VCaP (cell line): ENCODE data around the gene ZSWIM8.
A peak's percentile ranks its signal among the peaks of the same experiment; 100 is the strongest.
"Not testable (repeated sequence)": the region's sequence is repeated elsewhere in the genome, so short reads cannot be mapped to it uniquely, and the experiment has no call there.

Experiments
- H3K27ac ChIP-seq: fragments of 450-650 bp; 2 replicates; pipeline ENCODE4 v1.5.1; 2017
- TF ChIP-seq, protein P1 (sequence below): fragments of 450-650 bp; conservative IDR thresholded peaks from 2 replicates; pipeline ENCODE4 v1.5.1; 2017; ENCODE audit warnings: mild to moderate bottlenecking, moderate library complexity

ZSWIM8 gene

GRCh38 chr10:73819513-73820093 is 34.2 kb downstream of the ZSWIM8 start:
- TF ChIP-seq, protein P1, sequence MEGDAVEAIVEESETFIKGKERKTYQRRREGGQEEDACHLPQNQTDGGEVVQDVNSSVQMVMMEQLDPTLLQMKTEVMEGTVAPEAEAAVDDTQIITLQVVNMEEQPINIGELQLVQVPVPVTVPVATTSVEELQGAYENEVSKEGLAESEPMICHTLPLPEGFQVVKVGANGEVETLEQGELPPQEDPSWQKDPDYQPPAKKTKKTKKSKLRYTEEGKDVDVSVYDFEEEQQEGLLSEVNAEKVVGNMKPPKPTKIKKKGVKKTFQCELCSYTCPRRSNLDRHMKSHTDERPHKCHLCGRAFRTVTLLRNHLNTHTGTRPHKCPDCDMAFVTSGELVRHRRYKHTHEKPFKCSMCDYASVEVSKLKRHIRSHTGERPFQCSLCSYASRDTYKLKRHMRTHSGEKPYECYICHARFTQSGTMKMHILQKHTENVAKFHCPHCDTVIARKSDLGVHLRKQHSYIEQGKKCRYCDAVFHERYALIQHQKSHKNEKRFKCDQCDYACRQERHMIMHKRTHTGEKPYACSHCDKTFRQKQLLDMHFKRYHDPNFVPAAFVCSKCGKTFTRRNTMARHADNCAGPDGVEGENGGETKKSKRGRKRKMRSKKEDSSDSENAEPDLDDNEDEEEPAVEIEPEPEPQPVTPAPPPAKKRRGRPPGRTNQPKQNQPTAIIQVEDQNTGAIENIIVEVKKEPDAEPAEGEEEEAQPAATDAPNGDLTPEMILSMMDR, result peak; percentile 69
- peak overlapping the region; percentile 72 for H3K27ac ChIP-seq

- no peak overlapping the region for H3K27ac ChIP-seq
- TF ChIP-seq, protein P1, result no peak
These were observed 38.0 kb downstream of the ZSWIM8 start for GRCh38 chr10:73823391-73823790.

GRCh38 chr10:73824146-73824725 is 38.8 kb downstream of the ZSWIM8 start:
- TF ChIP-seq, protein P1, result no peak
- no peak overlapping the region for H3K27ac ChIP-seq

GRCh38 chr10:73827346-73828089 is 42.1 kb downstream of the ZSWIM8 start:
- TF ChIP-seq, protein P1, result no peak
- H3K27ac ChIP-seq, result no peak overlapping the region

DNA sequence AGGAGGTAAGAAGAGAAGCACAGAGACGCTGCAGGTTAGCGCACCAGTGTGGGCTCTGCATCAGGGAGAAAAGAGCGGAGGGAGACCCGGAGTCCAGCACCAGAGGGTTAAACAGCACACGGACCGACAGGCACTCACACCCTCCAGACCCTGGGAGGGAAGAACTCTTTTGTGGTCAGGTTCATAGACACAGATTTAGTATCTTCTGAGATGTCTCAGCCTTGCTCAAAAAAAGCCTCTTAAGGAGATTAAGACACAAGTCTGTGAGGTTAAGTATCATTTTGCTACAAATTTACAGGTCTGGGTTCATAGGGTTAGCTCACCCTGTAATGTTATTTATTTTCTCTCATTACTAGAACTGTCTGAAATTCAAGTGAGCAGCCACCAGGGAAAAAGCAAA is 42.8 kb downstream of the ZSWIM8 start:
- TF ChIP-seq, protein P1, result no peak
- no peak overlapping the region for H3K27ac ChIP-seq

DNA sequence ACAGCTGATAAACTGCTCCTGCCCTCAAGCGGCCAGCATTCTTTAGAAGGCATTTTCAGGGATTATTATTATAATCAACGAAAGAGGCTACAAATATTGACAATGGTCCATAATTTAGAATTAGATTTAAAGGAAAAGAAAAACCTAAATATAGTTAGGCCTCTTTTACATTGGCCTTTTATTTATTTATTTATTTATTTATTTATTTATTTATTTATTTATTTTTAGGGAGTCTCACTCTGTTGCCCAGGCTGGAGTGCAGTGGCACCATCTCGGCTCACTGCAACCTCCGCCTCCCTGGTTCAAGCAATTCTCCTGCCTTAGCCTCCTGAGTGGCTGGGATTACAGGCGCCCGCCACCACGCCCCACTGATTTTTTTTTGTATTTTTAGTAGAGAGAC is 43.7 kb downstream of the ZSWIM8 start:
- not testable (repeated sequence) for H3K27ac ChIP-seq

DNA sequence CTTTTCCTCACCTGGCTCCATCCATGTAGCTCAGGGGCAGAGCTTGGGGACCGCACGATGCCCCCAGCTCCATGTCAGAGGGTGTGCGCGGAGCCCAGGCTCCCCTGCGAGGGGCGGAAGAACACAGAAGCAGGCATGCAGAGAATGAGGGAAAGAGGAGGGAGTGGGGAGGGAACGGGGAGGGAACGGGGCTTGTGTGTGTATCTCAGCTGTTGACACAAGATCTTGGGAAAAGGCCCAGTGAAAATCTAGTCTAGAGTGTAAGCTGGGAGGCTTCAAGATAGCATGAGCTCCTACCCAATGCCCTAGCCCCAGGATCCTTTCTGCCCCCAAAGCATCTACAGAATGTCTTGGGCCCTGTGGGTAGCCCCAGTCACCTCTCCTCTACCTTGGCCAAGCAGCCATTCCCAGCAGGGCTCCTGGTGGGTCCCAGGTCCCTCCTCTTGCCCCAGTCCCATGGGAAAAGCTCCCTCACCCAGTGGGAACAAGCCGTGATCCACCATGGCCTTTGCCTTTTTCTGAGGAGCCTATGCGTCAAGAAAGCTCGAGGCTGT is 51.1 kb downstream of the ZSWIM8 start:
- TF ChIP-seq, protein P1, result no peak
- peak overlapping the region; percentile 20; the same call in 1 of the 2 replicates for H3K27ac ChIP-seq

- H3K27ac ChIP-seq, result peak overlapping the region; percentile 20; the same call in 1 of the 2 replicates
- TF ChIP-seq, protein P1, result no peak
These were observed 51.7 kb downstream of the ZSWIM8 start for GRCh38 chr10:73837072-73837471.
